HEK293 (cell line): ENCODE results near the gene FUT3.
A peak's percentile ranks its signal among the peaks of the same experiment; 100 is the strongest.

Experiments used
- CTCF ChIA-PET: fragments of 350-600 bp; formaldehyde crosslinking; extraction: SDS; loops from one replicate; lab custom pipeline; 2021; ENCODE audit warnings: antibody characterized with exemption; lab: Yijun Ruan, JAX
- POLR2A ChIA-PET: fragments of 300-600 bp; formaldehyde crosslinking; extraction: SDS; loops from one replicate; lab custom pipeline; 2020; ENCODE audit warnings: antibody characterized with exemption, inconsistent platforms; lab: Yijun Ruan, JAX
- H3K27ac ChIP-seq: fragments of 200-500 bp; sonication (Bioruptor generic); 2 replicates; pipeline ENCODE4 v1.5.1; 2014; ENCODE audit warnings: low read depth, low read length, control low read depth, inconsistent platforms; ENCODE audit errors: extremely low read depth
- H3K36me3 ChIP-seq, 2 experiments: fragments of 200-500 bp in 1 of 2; sonication (Bioruptor generic) in 1 of 2; 1 replicate in 1 of 2; 2 replicates in 1 of 2; pipeline ENCODE4 v1.5.1; 2014 to 2017; ENCODE audit warnings: inconsistent platforms in 2 of 2, low read length in 2 of 2; ENCODE audit not compliant: control insufficient read depth in 2 of 2, insufficient read depth in 1 of 2
- H3K4me1 ChIP-seq: fragments of 200-500 bp; sonication (Bioruptor generic); 2 replicates; pipeline ENCODE4 v1.5.1; 2014; ENCODE audit warnings: mild to moderate bottlenecking, low read length, inconsistent platforms; ENCODE audit not compliant: control insufficient read depth, insufficient read depth
- H3K4me3 ChIP-seq: 2 replicates; pipeline ENCODE4 v1.5.1; 2011; ENCODE audit warnings: low read depth, mild to moderate bottlenecking, control low read depth, low read length, moderate library complexity
- H3K9me3 ChIP-seq: fragments of 200-500 bp; sonication (Bioruptor generic); 2 replicates; pipeline ENCODE4 v1.5.1; 2014; ENCODE audit warnings: low read depth, low read length, inconsistent platforms; ENCODE audit not compliant: control insufficient read depth, insufficient read depth
- GLIS2 ChIP-seq: fragments of 450-650 bp; formaldehyde crosslinking; IDR thresholded peaks from 2 replicates; pipeline ENCODE4 v1.5.1; 2016; ENCODE audit warnings: missing biosample characterization, missing genetic modification characterization
- KLF8 ChIP-seq: fragments of 450-650 bp; formaldehyde crosslinking; IDR thresholded peaks from 2 replicates; pipeline ENCODE4 v1.5.1; 2016; ENCODE audit warnings: missing biosample characterization, missing genetic modification characterization
- ZBTB1 ChIP-seq: fragments of 450-650 bp; formaldehyde crosslinking; IDR thresholded peaks from 2 replicates; pipeline ENCODE4 v1.5.1; 2016; ENCODE audit warnings: missing biosample characterization, missing genetic modification characterization
- ZBTB8A ChIP-seq: fragments of 450-650 bp; formaldehyde crosslinking; IDR thresholded peaks from 2 replicates; pipeline ENCODE4 v1.5.1; 2016; ENCODE audit warnings: missing biosample characterization, missing genetic modification characterization
- ZFP3 ChIP-seq: fragments of 450-650 bp; formaldehyde crosslinking; IDR thresholded peaks from 2 replicates; pipeline ENCODE4 v1.5.1; 2016; ENCODE audit warnings: low read depth, missing biosample characterization, missing genetic modification characterization
- ZNF121 ChIP-seq: fragments of 450-650 bp; formaldehyde crosslinking; IDR thresholded peaks from 2 replicates; pipeline ENCODE4 v1.5.1; 2016; ENCODE audit warnings: missing biosample characterization, missing genetic modification characterization
- ZNF140 ChIP-seq: fragments of 450-650 bp; formaldehyde crosslinking; IDR thresholded peaks from 2 replicates; pipeline ENCODE4 v1.5.1; 2016; ENCODE audit warnings: missing biosample characterization, missing genetic modification characterization
- ZNF2 ChIP-seq: fragments of 450-650 bp; formaldehyde crosslinking; IDR thresholded peaks from 2 replicates; pipeline ENCODE4 v1.5.1; 2016; ENCODE audit warnings: missing biosample characterization, missing genetic modification characterization
- ZNF211 ChIP-seq: fragments of 450-650 bp; formaldehyde crosslinking; IDR thresholded peaks from 2 replicates; pipeline ENCODE4 v1.5.1; 2016; ENCODE audit warnings: low read depth, missing biosample characterization, missing genetic modification characterization
- ZNF350 ChIP-seq: fragments of 450-650 bp; formaldehyde crosslinking; IDR thresholded peaks from 2 replicates; pipeline ENCODE4 v1.5.0; 2017; ENCODE audit warnings: missing biosample characterization, mild to moderate bottlenecking, missing genetic modification characterization
- ZNF791 ChIP-seq: fragments of 450-650 bp; formaldehyde crosslinking; IDR thresholded peaks from 2 replicates; pipeline ENCODE4 v1.5.1; 2016; ENCODE audit warnings: missing biosample characterization, missing genetic modification characterization
- TF ChIP-seq, protein P1 (sequence below): fragments of 450-650 bp; formaldehyde crosslinking; IDR thresholded peaks from 2 replicates; pipeline ENCODE4 v1.5.1; 2016; ENCODE audit warnings: missing biosample characterization, missing genetic modification characterization
- TF ChIP-seq, protein P2 (sequence below): fragments of 450-650 bp; formaldehyde crosslinking; conservative IDR thresholded peaks from 2 replicates; pipeline ENCODE4 v1.5.1; 2016; ENCODE audit warnings: low read depth, missing biosample characterization, missing genetic modification characterization
- TF ChIP-seq, protein P3 (sequence below): fragments of 450-650 bp; formaldehyde crosslinking; IDR thresholded peaks from 2 replicates; pipeline ENCODE4 v1.5.1; 2016; ENCODE audit warnings: missing biosample characterization, missing genetic modification characterization
- TF ChIP-seq, protein P4 (sequence below): fragments of 450-650 bp; formaldehyde crosslinking; IDR thresholded peaks from 2 replicates; pipeline ENCODE4 v1.5.1; 2016; ENCODE audit warnings: missing biosample characterization, missing genetic modification characterization, borderline replicate concordance
- TF ChIP-seq, protein P5 (sequence below): fragments of 450-650 bp; formaldehyde crosslinking; IDR thresholded peaks from 2 replicates; pipeline ENCODE4 v1.5.1; 2016; ENCODE audit warnings: missing biosample characterization, missing genetic modification characterization

The FUT3 gene

DNA sequence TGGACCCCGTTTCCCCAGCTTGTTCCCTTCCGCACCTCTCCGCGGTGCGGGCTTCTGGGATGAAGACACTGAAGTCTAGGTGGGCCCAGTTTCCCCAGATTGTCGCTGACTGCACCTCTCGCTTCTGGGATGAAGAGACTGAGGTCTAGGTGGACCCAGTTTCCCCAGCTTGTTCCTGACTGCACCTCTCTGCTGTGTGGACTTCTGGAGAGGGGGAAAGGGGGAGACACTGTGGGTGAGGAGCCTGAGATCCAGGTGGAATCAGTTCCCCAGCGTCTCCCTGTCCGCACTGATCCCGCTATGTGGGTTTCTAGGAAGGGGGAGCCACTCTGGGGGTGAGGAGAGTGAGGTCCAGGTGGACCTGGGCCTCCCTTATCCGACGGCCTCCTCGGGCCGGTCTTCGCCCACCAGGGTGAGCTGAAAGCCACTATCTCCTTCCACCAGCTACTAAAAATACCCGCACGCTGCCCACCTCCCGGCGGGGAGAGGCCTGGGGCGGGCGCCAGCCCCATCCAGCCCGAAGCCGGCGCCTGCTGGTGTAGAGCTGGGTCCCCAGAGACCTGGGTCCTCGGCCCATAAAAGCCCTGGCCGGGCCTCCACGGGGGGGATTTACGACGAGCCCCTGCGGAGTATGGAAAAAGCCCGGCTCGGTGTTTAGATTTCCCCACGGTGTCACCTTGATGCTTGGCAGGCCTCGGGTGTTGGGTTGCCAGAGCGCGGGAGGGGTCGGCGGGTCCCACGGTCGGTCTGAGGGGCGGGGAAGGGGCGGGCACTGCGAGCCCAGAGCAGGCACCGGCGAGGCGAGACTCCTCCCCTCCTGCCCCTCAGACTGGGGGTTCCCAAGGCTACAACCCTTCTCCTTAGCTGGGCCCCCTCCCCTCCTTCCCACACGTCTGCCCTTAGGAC is 22.3 kb downstream of the FUT3 start (continued):
- TF ChIP-seq, protein P1, sequence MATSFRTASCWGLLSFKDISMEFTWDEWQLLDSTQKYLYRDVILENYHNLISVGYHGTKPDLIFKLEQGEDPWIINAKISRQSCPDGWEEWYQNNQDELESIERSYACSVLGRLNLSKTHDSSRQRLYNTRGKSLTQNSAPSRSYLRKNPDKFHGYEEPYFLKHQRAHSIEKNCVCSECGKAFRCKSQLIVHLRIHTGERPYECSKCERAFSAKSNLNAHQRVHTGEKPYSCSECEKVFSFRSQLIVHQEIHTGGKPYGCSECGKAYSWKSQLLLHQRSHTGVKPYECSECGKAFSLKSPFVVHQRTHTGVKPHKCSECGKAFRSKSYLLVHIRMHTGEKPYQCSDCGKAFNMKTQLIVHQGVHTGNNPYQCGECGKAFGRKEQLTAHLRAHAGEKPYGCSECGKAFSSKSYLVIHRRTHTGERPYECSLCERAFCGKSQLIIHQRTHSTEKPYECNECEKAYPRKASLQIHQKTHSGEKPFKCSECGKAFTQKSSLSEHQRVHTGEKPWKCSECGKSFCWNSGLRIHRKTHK (tag by site-specific recombination), result no peak
- TF ChIP-seq GLIS2 (peak; percentile 61), ZNF2 (tag by site-specific recombination) (no peak), KLF8 (tag by site-specific recombination) (no peak)
- TF ChIP-seq, protein P2, sequence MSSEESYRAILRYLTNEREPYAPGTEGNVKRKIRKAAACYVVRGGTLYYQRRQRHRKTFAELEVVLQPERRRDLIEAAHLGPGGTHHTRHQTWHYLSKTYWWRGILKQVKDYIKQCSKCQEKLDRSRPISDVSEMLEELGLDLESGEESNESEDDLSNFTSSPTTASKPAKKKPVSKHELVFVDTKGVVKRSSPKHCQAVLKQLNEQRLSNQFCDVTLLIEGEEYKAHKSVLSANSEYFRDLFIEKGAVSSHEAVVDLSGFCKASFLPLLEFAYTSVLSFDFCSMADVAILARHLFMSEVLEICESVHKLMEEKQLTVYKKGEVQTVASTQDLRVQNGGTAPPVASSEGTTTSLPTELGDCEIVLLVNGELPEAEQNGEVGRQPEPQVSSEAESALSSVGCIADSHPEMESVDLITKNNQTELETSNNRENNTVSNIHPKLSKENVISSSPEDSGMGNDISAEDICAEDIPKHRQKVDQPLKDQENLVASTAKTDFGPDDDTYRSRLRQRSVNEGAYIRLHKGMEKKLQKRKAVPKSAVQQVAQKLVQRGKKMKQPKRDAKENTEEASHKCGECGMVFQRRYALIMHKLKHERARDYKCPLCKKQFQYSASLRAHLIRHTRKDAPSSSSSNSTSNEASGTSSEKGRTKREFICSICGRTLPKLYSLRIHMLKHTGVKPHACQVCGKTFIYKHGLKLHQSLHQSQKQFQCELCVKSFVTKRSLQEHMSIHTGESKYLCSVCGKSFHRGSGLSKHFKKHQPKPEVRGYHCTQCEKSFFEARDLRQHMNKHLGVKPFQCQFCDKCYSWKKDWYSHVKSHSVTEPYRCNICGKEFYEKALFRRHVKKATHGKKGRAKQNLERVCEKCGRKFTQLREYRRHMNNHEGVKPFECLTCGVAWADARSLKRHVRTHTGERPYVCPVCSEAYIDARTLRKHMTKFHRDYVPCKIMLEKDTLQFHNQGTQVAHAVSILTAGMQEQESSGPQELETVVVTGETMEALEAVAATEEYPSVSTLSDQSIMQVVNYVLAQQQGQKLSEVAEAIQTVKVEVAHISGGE (tag by site-specific recombination), result 0 out of 2 replicates have a peak, but pooled peaks have one; percentile 2
- TF ChIP-seq, protein P3, sequence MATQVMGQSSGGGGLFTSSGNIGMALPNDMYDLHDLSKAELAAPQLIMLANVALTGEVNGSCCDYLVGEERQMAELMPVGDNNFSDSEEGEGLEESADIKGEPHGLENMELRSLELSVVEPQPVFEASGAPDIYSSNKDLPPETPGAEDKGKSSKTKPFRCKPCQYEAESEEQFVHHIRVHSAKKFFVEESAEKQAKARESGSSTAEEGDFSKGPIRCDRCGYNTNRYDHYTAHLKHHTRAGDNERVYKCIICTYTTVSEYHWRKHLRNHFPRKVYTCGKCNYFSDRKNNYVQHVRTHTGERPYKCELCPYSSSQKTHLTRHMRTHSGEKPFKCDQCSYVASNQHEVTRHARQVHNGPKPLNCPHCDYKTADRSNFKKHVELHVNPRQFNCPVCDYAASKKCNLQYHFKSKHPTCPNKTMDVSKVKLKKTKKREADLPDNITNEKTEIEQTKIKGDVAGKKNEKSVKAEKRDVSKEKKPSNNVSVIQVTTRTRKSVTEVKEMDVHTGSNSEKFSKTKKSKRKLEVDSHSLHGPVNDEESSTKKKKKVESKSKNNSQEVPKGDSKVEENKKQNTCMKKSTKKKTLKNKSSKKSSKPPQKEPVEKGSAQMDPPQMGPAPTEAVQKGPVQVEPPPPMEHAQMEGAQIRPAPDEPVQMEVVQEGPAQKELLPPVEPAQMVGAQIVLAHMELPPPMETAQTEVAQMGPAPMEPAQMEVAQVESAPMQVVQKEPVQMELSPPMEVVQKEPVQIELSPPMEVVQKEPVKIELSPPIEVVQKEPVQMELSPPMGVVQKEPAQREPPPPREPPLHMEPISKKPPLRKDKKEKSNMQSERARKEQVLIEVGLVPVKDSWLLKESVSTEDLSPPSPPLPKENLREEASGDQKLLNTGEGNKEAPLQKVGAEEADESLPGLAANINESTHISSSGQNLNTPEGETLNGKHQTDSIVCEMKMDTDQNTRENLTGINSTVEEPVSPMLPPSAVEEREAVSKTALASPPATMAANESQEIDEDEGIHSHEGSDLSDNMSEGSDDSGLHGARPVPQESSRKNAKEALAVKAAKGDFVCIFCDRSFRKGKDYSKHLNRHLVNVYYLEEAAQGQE (tag by site-specific recombination), result no peak

DNA sequence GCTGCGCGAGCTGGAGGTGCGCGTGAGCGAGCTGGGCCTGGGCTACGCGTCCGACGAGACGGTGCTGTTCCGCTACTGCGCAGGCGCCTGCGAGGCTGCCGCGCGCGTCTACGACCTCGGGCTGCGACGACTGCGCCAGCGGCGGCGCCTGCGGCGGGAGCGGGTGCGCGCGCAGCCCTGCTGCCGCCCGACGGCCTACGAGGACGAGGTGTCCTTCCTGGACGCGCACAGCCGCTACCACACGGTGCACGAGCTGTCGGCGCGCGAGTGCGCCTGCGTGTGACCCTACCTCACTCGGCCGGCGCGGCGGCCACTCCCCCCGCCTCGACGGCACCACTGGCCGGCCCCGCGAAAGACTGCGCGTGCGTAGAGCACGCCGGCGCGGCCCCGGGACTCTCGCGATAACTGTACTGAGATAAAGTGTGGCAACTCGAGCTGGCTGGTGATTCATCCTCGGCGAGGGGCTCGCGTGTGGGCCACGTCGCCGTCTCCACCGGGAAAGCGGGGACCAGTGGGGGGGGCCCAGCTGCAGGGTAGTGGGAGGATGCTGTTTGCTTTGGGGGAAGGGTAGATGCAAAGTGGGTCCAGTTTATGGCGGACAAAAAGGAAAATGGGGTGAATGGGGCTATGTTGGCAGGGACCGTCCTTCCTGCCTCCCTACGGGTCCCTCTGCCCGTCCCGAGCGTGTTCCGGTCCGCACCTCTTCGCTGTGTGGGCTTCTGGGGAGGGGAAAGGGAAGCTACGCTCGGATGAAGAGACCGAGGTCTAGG is 23.2 kb downstream of the FUT3 start:
- peak overlapping the region; percentile 34 for H3K4me3 ChIP-seq
- TF ChIP-seq ZFP3 (tag by site-specific recombination) (no peak), ZNF121 (tag by site-specific recombination) (peak; percentile 72), ZBTB8A (tag by site-specific recombination) (peak; percentile 58), ZNF791 (no peak), ZNF140 (no peak), ZNF211 (tag by site-specific recombination) (no peak), ZBTB1 (tag by site-specific recombination) (peak; percentile 69; the same call in 1 of the 2 replicates), ZNF350 (tag by site-specific recombination) (no peak)
- TF ChIP-seq, protein P4, sequence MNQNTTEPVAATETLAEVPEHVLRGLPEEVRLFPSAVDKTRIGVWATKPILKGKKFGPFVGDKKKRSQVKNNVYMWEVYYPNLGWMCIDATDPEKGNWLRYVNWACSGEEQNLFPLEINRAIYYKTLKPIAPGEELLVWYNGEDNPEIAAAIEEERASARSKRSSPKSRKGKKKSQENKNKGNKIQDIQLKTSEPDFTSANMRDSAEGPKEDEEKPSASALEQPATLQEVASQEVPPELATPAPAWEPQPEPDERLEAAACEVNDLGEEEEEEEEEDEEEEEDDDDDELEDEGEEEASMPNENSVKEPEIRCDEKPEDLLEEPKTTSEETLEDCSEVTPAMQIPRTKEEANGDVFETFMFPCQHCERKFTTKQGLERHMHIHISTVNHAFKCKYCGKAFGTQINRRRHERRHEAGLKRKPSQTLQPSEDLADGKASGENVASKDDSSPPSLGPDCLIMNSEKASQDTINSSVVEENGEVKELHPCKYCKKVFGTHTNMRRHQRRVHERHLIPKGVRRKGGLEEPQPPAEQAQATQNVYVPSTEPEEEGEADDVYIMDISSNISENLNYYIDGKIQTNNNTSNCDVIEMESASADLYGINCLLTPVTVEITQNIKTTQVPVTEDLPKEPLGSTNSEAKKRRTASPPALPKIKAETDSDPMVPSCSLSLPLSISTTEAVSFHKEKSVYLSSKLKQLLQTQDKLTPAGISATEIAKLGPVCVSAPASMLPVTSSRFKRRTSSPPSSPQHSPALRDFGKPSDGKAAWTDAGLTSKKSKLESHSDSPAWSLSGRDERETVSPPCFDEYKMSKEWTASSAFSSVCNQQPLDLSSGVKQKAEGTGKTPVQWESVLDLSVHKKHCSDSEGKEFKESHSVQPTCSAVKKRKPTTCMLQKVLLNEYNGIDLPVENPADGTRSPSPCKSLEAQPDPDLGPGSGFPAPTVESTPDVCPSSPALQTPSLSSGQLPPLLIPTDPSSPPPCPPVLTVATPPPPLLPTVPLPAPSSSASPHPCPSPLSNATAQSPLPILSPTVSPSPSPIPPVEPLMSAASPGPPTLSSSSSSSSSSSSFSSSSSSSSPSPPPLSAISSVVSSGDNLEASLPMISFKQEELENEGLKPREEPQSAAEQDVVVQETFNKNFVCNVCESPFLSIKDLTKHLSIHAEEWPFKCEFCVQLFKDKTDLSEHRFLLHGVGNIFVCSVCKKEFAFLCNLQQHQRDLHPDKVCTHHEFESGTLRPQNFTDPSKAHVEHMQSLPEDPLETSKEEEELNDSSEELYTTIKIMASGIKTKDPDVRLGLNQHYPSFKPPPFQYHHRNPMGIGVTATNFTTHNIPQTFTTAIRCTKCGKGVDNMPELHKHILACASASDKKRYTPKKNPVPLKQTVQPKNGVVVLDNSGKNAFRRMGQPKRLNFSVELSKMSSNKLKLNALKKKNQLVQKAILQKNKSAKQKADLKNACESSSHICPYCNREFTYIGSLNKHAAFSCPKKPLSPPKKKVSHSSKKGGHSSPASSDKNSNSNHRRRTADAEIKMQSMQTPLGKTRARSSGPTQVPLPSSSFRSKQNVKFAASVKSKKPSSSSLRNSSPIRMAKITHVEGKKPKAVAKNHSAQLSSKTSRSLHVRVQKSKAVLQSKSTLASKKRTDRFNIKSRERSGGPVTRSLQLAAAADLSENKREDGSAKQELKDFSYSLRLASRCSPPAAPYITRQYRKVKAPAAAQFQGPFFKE (tag by site-specific recombination), result no peak
- TF ChIP-seq, protein P5, sequence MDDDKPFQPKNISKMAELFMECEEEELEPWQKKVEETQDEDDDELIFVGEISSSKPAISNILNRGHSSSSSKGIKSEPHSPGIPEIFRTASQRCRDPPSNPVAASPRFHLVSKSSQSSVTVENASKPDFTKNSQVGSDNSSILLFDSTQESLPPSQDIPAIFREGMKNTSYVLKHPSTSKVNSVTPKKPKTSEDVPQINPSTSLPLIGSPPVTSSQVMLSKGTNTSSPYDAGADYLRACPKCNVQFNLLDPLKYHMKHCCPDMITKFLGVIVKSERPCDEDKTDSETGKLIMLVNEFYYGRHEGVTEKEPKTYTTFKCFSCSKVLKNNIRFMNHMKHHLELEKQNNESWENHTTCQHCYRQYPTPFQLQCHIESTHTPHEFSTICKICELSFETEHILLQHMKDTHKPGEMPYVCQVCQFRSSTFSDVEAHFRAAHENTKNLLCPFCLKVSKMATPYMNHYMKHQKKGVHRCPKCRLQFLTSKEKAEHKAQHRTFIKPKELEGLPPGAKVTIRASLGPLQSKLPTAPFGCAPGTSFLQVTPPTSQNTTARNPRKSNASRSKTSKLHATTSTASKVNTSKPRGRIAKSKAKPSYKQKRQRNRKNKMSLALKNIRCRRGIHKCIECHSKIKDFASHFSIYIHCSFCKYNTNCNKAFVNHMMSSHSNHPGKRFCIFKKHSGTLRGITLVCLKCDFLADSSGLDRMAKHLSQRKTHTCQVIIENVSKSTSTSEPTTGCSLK, result no peak

More for the DNA sequence above, 23.2 kb downstream of the FUT3 start:
- POLR2A ChIA-PET, result interaction anchor here (0.5 to 2.6 kb wide), 15 partner anchors 11 to 543 kb away, joined by 3 to 35 read pairs (median 3); partner anchors contain the start of genes FUT6, NDUFA11, NRTN and RANBP3
- Histone ChIP-seq H3K4me1 (peaks cover 6% of the 10 kb centered on the region), H3K27ac (peak overlapping the region; percentile 59; the same call in 1 of the 2 replicates), H3K9me3 (no peaks in the 10 kb centered on the region), H3K36me3 (no peaks in the 10 kb centered on the region)
- CTCF ChIA-PET, result interaction anchor here (0.6 to 3.2 kb wide), 9 partner anchors 13 to 912 kb away, joined by 3 to 27 read pairs (median 4); partner anchors contain the start of gene NRTN
